HEK293 (cell line): Measurements from ENCODE around the gene DDX56.

Source experiments
- KLF9 ChIP-seq: fragments of 450-650 bp; formaldehyde crosslinking; IDR thresholded peaks from 2 replicates; pipeline ENCODE4 v1.5.1; 2016; ENCODE audit warnings: missing biosample characterization, missing genetic modification characterization, low read depth
- MYNN ChIP-seq: fragments of 450-650 bp; formaldehyde crosslinking; IDR thresholded peaks from 2 replicates; pipeline ENCODE4 v1.5.1; 2016; ENCODE audit warnings: missing biosample characterization, missing genetic modification characterization, borderline replicate concordance
- YY2 ChIP-seq: fragments of 450-650 bp; formaldehyde crosslinking; IDR thresholded peaks from 2 replicates; pipeline ENCODE4 v1.5.1; 2016; ENCODE audit warnings: missing biosample characterization, missing genetic modification characterization
- ZFP3 ChIP-seq: fragments of 450-650 bp; formaldehyde crosslinking; IDR thresholded peaks from 2 replicates; pipeline ENCODE4 v1.5.1; 2016; ENCODE audit warnings: low read depth, missing biosample characterization, missing genetic modification characterization
- ZFP37 ChIP-seq: fragments of 450-650 bp; formaldehyde crosslinking; IDR thresholded peaks from 2 replicates; pipeline ENCODE4 v1.5.1; 2016; ENCODE audit warnings: missing biosample characterization, missing genetic modification characterization
- ZNF501 ChIP-seq: fragments of 450-650 bp; formaldehyde crosslinking; IDR thresholded peaks from 2 replicates; pipeline ENCODE4 v1.5.1; 2016; ENCODE audit warnings: missing biosample characterization, missing genetic modification characterization
- ZNF549 ChIP-seq: fragments of 450-650 bp; IDR thresholded peaks from 2 replicates; pipeline ENCODE4 v1.5.1; 2018; ENCODE audit warnings: missing biosample characterization, missing genetic modification characterization, mild to moderate bottlenecking, inconsistent platforms, moderate library complexity
- ZNF670 ChIP-seq: fragments of 450-650 bp; formaldehyde crosslinking; IDR thresholded peaks from 2 replicates; pipeline ENCODE4 v1.5.1; 2016; ENCODE audit warnings: missing biosample characterization, missing genetic modification characterization, low read depth
- ZNF707 ChIP-seq: fragments of 450-650 bp; formaldehyde crosslinking; IDR thresholded peaks from 2 replicates; pipeline ENCODE4 v1.5.1; 2016; ENCODE audit warnings: missing biosample characterization, missing genetic modification characterization
- TF ChIP-seq, protein P1 (sequence below): fragments of 450-650 bp; formaldehyde crosslinking; IDR thresholded peaks from 2 replicates; pipeline ENCODE4 v1.5.1; 2016; ENCODE audit warnings: missing biosample characterization, missing genetic modification characterization
- TF ChIP-seq, protein P2 (sequence below): fragments of 450-650 bp; formaldehyde crosslinking; optimal IDR thresholded peaks from 2 replicates; pipeline ENCODE3; 2016; ENCODE audit warnings: missing biosample characterization, mild to moderate bottlenecking, missing genetic modification characterization
- TF ChIP-seq, protein P3 (sequence below): fragments of 450-650 bp; formaldehyde crosslinking; IDR thresholded peaks from 2 replicates; pipeline ENCODE4 v1.5.1; 2017; ENCODE audit warnings: missing biosample characterization, missing genetic modification characterization

DNA sequence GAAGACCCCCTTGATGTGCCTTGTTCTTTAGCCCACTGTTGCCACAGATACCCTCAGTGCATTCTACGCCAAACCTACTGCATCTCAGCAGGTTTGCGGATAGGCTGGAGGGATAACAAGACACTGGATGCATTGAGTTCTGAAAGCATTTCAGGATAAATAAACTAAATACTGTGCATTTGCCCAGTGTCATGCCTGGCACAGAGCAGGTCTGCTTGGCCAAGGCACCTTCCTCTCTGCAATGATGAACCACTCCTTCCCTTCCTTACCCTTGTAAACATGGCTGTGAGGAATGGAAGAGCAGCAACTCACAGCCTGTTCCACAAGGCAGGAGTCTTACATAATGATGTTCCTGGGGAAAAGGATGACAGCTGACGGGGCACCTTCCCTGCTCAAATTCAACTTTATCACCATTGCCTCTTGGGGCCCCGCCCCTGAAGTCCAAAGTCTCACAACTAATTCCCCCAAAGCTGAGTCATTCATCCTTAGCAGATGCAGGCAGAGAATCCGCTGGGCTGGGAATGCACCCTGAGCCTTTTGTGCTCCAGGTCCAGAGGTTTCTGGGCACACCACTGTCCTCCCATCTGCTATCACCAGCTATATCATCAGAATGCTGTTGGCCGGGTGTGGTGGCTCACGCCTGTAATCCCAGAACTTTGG is 11.6 kb downstream of the DDX56 start:
- TF ChIP-seq, protein P1, sequence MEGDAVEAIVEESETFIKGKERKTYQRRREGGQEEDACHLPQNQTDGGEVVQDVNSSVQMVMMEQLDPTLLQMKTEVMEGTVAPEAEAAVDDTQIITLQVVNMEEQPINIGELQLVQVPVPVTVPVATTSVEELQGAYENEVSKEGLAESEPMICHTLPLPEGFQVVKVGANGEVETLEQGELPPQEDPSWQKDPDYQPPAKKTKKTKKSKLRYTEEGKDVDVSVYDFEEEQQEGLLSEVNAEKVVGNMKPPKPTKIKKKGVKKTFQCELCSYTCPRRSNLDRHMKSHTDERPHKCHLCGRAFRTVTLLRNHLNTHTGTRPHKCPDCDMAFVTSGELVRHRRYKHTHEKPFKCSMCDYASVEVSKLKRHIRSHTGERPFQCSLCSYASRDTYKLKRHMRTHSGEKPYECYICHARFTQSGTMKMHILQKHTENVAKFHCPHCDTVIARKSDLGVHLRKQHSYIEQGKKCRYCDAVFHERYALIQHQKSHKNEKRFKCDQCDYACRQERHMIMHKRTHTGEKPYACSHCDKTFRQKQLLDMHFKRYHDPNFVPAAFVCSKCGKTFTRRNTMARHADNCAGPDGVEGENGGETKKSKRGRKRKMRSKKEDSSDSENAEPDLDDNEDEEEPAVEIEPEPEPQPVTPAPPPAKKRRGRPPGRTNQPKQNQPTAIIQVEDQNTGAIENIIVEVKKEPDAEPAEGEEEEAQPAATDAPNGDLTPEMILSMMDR (tag by site-specific recombination): no peak
- TF ChIP-seq, protein P2, sequence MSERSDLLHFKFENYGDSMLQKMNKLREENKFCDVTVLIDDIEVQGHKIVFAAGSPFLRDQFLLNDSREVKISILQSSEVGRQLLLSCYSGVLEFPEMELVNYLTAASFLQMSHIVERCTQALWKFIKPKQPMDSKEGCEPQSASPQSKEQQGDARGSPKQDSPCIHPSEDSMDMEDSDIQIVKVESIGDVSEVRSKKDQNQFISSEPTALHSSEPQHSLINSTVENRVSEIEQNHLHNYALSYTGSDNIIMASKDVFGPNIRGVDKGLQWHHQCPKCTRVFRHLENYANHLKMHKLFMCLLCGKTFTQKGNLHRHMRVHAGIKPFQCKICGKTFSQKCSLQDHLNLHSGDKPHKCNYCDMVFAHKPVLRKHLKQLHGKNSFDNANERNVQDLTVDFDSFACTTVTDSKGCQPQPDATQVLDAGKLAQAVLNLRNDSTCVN (tag by site-specific recombination): no peak
- no peak for TF ChIP-seq ZNF670
- TF ChIP-seq ZNF549: no peak
- no peak for TF ChIP-seq ZFP3 (tag by site-specific recombination)
- no peak for TF ChIP-seq ZFP37
- no peak for TF ChIP-seq ZNF501 (tag by site-specific recombination)
- TF ChIP-seq YY2 (tag by site-specific recombination): no peak
- no peak for TF ChIP-seq MYNN (tag by site-specific recombination)
- TF ChIP-seq KLF9 (tag by site-specific recombination): no peak
- no peak for TF ChIP-seq ZNF707 (tag by site-specific recombination)
- TF ChIP-seq, protein P3, sequence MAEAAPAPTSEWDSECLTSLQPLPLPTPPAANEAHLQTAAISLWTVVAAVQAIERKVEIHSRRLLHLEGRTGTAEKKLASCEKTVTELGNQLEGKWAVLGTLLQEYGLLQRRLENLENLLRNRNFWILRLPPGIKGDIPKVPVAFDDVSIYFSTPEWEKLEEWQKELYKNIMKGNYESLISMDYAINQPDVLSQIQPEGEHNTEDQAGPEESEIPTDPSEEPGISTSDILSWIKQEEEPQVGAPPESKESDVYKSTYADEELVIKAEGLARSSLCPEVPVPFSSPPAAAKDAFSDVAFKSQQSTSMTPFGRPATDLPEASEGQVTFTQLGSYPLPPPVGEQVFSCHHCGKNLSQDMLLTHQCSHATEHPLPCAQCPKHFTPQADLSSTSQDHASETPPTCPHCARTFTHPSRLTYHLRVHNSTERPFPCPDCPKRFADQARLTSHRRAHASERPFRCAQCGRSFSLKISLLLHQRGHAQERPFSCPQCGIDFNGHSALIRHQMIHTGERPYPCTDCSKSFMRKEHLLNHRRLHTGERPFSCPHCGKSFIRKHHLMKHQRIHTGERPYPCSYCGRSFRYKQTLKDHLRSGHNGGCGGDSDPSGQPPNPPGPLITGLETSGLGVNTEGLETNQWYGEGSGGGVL (tag by site-specific recombination): no peak
